Endothelial cell of umbilical vein (primary cell): ENCODE results near the gene CAPNS1. TPM values are rescaled to one million over a fixed set of nuclear protein-coding genes. Genes with fewer than 3 reads are reported as not detected.

Experiments used
- BruUV-seq: library from RNA; stranded (reverse); fragments of 400-500 nt; replicated peaks from 2 replicates; lab custom pipeline; 2021; lab: Mats Ljungman, UMichigan
- CTCF ChIA-PET: fragments of 300-600, 350-600 bp; sonication (Branson Sonifier 250); formaldehyde crosslinking; loops from one replicate; lab custom pipeline; 2021; ENCODE audit warnings: antibody characterized with exemption, inconsistent platforms; lab: Charles Lee
- POLR2A ChIA-PET: fragments of 300-600, 350-600 bp; sonication (Branson Sonifier 250); formaldehyde crosslinking; loops from one replicate; lab custom pipeline; 2021; ENCODE audit warnings: antibody characterized with exemption, inconsistent platforms; lab: Charles Lee
- DNase-seq: peaks from one replicate; pipeline ENCODE4 v3.0.0-alpha.2; 2011; ENCODE audit warnings: low read depth, low spot score
- FAIRE-seq: peaks from 2 replicates; lab custom pipeline; 2011; peaks lifted over from hg19 to GRCh38; lab: Jason Lieb, UNC
- H2AFZ ChIP-seq: 2 replicates; pipeline ENCODE4 v1.6.0; 2012; ENCODE audit warnings: low read depth, low read length, control low read depth, inconsistent platforms
- H3K27ac ChIP-seq: 2 replicates; pipeline ENCODE4 v1.5.1; 2011; ENCODE audit warnings: low read depth, mild to moderate bottlenecking, control low read depth, low read length, moderate library complexity; ENCODE audit not compliant: insufficient read depth
- H3K27me3 ChIP-seq, 2 experiments: 2 replicates each; pipeline versions ENCODE4 v1.6.0 to v1.6.1; 2011; ENCODE audit warnings: low read length in 2 of 2, mixed read lengths in 1 of 2; ENCODE audit not compliant: control insufficient read depth in 2 of 2, insufficient read depth in 2 of 2
- H3K36me3 ChIP-seq, 2 experiments: 2 replicates in 1 of 2; 3 replicates in 1 of 2; pipeline ENCODE4 v1.5.1; 2011; ENCODE audit warnings: low read length in 2 of 2, mild to moderate bottlenecking in 1 of 2, moderate library complexity in 1 of 2; ENCODE audit not compliant: control insufficient read depth in 2 of 2, insufficient read depth in 2 of 2; ENCODE audit errors: extremely low read depth in 1 of 2
- H3K4me1 ChIP-seq: 3 replicates; pipeline ENCODE4 v1.5.1; 2011; ENCODE audit warnings: mild to moderate bottlenecking, low read length; ENCODE audit not compliant: control insufficient read depth, insufficient read depth; ENCODE audit errors: extremely low read depth
- H3K4me2 ChIP-seq: 2 replicates; pipeline ENCODE4 v1.6.1; 2011; ENCODE audit warnings: low read length, control low read depth, mixed read lengths; ENCODE audit not compliant: insufficient read depth
- H3K4me3 ChIP-seq, 3 experiments: fragments of 200-600 bp in 1 of 3; sonication (generic), shearing (Covaris generic) in 1 of 3; replicated peaks in 1 of 3; 2 replicates each; pipeline ENCODE4 v1.5.1; 2011 to 2016; ENCODE audit warnings: control low read depth in 3 of 3, low read length in 3 of 3, mild to moderate bottlenecking in 2 of 3, inconsistent platforms in 1 of 3, low read depth in 1 of 3, moderate library complexity in 1 of 3; ENCODE audit not compliant: insufficient read depth in 1 of 3
- H3K79me2 ChIP-seq: 2 replicates; pipeline ENCODE4 v1.6.0; 2012; ENCODE audit warnings: low read length, inconsistent platforms; ENCODE audit not compliant: control insufficient read depth, insufficient read depth
- H3K9ac ChIP-seq: replicated peaks from 2 replicates; pipeline ENCODE3; 2011; ENCODE audit warnings: low read length, control low read depth; ENCODE audit not compliant: insufficient read depth; ENCODE audit errors: extremely low read depth
- H3K9me1 ChIP-seq: replicated peaks from 3 replicates; pipeline ENCODE4 v1.6.0; 2011; ENCODE audit warnings: mild to moderate bottlenecking, low read length; ENCODE audit not compliant: control insufficient read depth, insufficient read depth; ENCODE audit errors: extremely low read depth
- H3K9me3 ChIP-seq: replicated peaks from 2 replicates; pipeline ENCODE4 v1.5.1; 2012; ENCODE audit warnings: low read length, inconsistent platforms; ENCODE audit not compliant: control insufficient read depth, insufficient read depth
- H4K20me1 ChIP-seq: replicated peaks from 2 replicates; pipeline ENCODE3; 2011; ENCODE audit warnings: mild to moderate bottlenecking, low read length; ENCODE audit not compliant: control insufficient read depth, insufficient read depth; ENCODE audit errors: extremely low read depth
- CTCF ChIP-seq, 2 donors: IDR thresholded peaks; 1 replicate in 1 of 2; 2 replicates in 1 of 2; pipeline ENCODE4 v1.5.1; 2011; ENCODE audit warnings: low read length in 2 of 2, mild to moderate bottlenecking in 2 of 2, moderate library complexity in 2 of 2, control low read depth in 1 of 2, inconsistent platforms in 1 of 2, low read depth in 1 of 2; ENCODE audit not compliant: insufficient read depth in 1 of 2; ENCODE audit errors: extremely low read depth in 1 of 2
- EZH2 ChIP-seq: IDR thresholded peaks from 2 replicates; pipeline ENCODE4 v1.6.1; 2012; ENCODE audit warnings: borderline replicate concordance, low read depth, mild to moderate bottlenecking, moderate library complexity, low read length, inconsistent platforms; ENCODE audit not compliant: severe bottlenecking
- FOS ChIP-seq: IDR thresholded peaks from 2 replicates; pipeline ENCODE4 v1.6.1; 2011; ENCODE audit warnings: mild to moderate bottlenecking, low read length, moderate library complexity, borderline replicate concordance; ENCODE audit not compliant: insufficient read depth
- GATA2 ChIP-seq: IDR thresholded peaks from 2 replicates; pipeline ENCODE4 v1.7.0; 2011; ENCODE audit warnings: low read depth, mild to moderate bottlenecking, moderate library complexity, mixed read lengths, low read length; ENCODE audit not compliant: insufficient read length, insufficient read depth
- JUN ChIP-seq: IDR thresholded peaks from 2 replicates; pipeline ENCODE4 v1.6.1; 2011; ENCODE audit warnings: borderline replicate concordance, low read depth; ENCODE audit not compliant: insufficient read length, insufficient read depth
- MAX ChIP-seq: IDR thresholded peaks from 2 replicates; pipeline ENCODE4 v1.6.1; 2011; ENCODE audit not compliant: insufficient read depth, insufficient read length
- MYC ChIP-seq: IDR thresholded peaks from one replicate; pipeline ENCODE4 v1.6.1; 2011; ENCODE audit warnings: mild to moderate bottlenecking, low read depth, low read length
- POLR2A ChIP-seq: IDR thresholded peaks from 2 replicates; pipeline ENCODE4 v1.6.1; 2012; ENCODE audit warnings: low read depth, mild to moderate bottlenecking, control low read depth, low read length
- POLR2AphosphoS5 ChIP-seq: IDR thresholded peaks from 2 replicates; pipeline ENCODE4 v1.6.1; 2012; ENCODE audit warnings: low read depth, mild to moderate bottlenecking, control low read depth, low read length, moderate library complexity; ENCODE audit not compliant: insufficient read depth
- dilution Hi-C: fragments of 300-500 bp; cut with MboI; formaldehyde crosslinking; loops from one replicate; pipeline ENCODE4 v1.15.0; 2019; ENCODE audit warnings: low sequenced_read_pairs; ENCODE audit not compliant: extremely low pct_ligation_motif_present
- intact Hi-C: fragments of 100-400 bp; cut with micrococcal nuclease; formaldehyde crosslinking; loops from one replicate; pipeline ENCODE4 v1.10.0; 2022
- polyA plus RNA-seq, 4 experiments: library from polyadenylated mRNA; depleted of rRNA in 3 of 4; stranded (reverse) in 3 of 4; unstranded in 1 of 4; fragments of >200 nt; gene quantifications; 2 replicates each; pipeline versions ENCODE4 v1.2.1 to v1.2.3, GENCODE V29; 2011 to 2012; ENCODE audit warnings: missing spikeins in 1 of 4
- total RNA-seq: library from RNA; stranded (reverse); gene quantifications from 2 replicates; pipeline ENCODE4 v1.2.3, GENCODE V29; 2021

The CAPNS1 gene
- total and polyA plus RNA-seq, 2 donors (not counting 3 experiments of a cell fraction or from before 2014, with no cell fraction given), result 777 to 1,095 TPM

- FAIRE-seq (no peak), DNase-seq (no peak)
- H3K9me1 ChIP-seq, result no peaks in the 10 kb centered on the region
- dilution Hi-C loops, result no loop called here
- CTCF ChIA-PET, result interaction anchor here (1.3 kb wide), 1 partner anchor 24 kb away, joined by 3 read pairs; no protein-coding TSS in a partner anchor
- no peak overlapping the region for H3K4me2 ChIP-seq
- H4K20me1 ChIP-seq, result no peaks in the 10 kb centered on the region
- intact Hi-C loops, result no loop called here
- TF ChIP-seq MYC, result no peak
- TF ChIP-seq GATA2, result no peak
- no peak for TF ChIP-seq EZH2
- no peak for TF ChIP-seq POLR2A
- no peak for TF ChIP-seq JUN
- no peak for TF ChIP-seq CTCF (IDR thresholded peaks at IDR 0.05; ENCODE audit: extremely low read depth in 1 of 2, insufficient read depth in 1 of 2, low read depth in 1 of 2, low read length in 2 of 2)
- no peak for TF ChIP-seq POLR2AphosphoS5
- no peak for TF ChIP-seq FOS
- TF ChIP-seq MAX, result no peak
- H3K27me3 ChIP-seq, result no peaks in the 10 kb centered on the region
- POLR2A ChIA-PET, result no interaction called here
- no peak overlapping the region for H2AFZ ChIP-seq
- BruUV-seq, result TSS peak; percentile 18
- no peaks in the 10 kb centered on the region for H3K4me1 ChIP-seq
- H3K27ac ChIP-seq, result no peak overlapping the region
- H3K79me2 ChIP-seq, result no peaks in the 10 kb centered on the region
- H3K4me3 ChIP-seq, result no peak overlapping the region
- no peak overlapping the region for H3K9ac ChIP-seq
- H3K36me3 ChIP-seq, result peaks cover 3 to 9% of the 10 kb centered on the region in 2 experiments
- no peaks in the 10 kb centered on the region for H3K9me3 ChIP-seq
Measured at GRCh38 chr19:36103040-36103626, 36.7 kb upstream of the CAPNS1 start.
